ENCODE measurements around the gene ATP8A2. TPM values are rescaled to one million over a fixed set of nuclear protein-coding genes. Genes with fewer than 3 reads are reported as not detected.

Gene ATP8A2
- total and polyA plus RNA-seq, 10 of the 15 experiments (the other 5 are each of a cell fraction or from before 2014, with no cell fraction given) = 0.01 to 0.04 (median 0.04) TPM; not detected in 7

- ChIA-PET POLR2A (no interaction called here), CTCF (no interaction called here), RAD21 (ENCODE audit: unreplicated experiment) (no interaction called here), SMC1A (ENCODE audit: uncharacterized antibody, unreplicated experiment) (no interaction called here)
- Histone ChIP-seq H3K4me1 (ENCODE audit: control insufficient read depth, insufficient read depth, low read length) (no peaks in the 10 kb centered on the region), H3K27me3 (replicated peaks in 1 of 2; ENCODE audit: control insufficient read depth in 2 of 2, insufficient read depth in 2 of 2, low read length in 1 of 2) (no peaks in the 10 kb centered on the region), H3K9ac (ENCODE audit: control insufficient read depth, insufficient read depth, low read length) (no peak overlapping the region), H3K27ac (ENCODE audit: control insufficient read depth, insufficient read depth) (no peak overlapping the region), H3K36me3 (ENCODE audit: control insufficient read depth in 2 of 2, insufficient read depth in 2 of 2, low read length in 1 of 2) (no peaks in the 10 kb centered on the region), H4K20me1 (ENCODE audit: control insufficient read depth, insufficient read depth) (no peaks in the 10 kb centered on the region), H3K4me2 (ENCODE audit: control insufficient read depth, insufficient read depth) (no peak overlapping the region), H3K9me3 (replicated peaks; ENCODE audit: control insufficient read depth, insufficient read depth, low read length) (no peaks in the 10 kb centered on the region), H3K79me2 (ENCODE audit: control insufficient read depth, insufficient read depth, low read length) (no peaks in the 10 kb centered on the region), H2AFZ (ENCODE audit: control insufficient read depth, low read depth, low read length) (no peak overlapping the region), H3K4me3 (no peak overlapping the region)
- ATAC-seq (no peak), DNase-seq (ENCODE audit: low read depth, low spot score) (no peak), FAIRE-seq (no peak)
- intact Hi-C loops (cut with micrococcal nuclease; ENCODE audit: unreplicated experiment) = no loop called here
- no TSS peak for BruUV-seq (replicated peaks)
- TF ChIP-seq, protein P1, sequence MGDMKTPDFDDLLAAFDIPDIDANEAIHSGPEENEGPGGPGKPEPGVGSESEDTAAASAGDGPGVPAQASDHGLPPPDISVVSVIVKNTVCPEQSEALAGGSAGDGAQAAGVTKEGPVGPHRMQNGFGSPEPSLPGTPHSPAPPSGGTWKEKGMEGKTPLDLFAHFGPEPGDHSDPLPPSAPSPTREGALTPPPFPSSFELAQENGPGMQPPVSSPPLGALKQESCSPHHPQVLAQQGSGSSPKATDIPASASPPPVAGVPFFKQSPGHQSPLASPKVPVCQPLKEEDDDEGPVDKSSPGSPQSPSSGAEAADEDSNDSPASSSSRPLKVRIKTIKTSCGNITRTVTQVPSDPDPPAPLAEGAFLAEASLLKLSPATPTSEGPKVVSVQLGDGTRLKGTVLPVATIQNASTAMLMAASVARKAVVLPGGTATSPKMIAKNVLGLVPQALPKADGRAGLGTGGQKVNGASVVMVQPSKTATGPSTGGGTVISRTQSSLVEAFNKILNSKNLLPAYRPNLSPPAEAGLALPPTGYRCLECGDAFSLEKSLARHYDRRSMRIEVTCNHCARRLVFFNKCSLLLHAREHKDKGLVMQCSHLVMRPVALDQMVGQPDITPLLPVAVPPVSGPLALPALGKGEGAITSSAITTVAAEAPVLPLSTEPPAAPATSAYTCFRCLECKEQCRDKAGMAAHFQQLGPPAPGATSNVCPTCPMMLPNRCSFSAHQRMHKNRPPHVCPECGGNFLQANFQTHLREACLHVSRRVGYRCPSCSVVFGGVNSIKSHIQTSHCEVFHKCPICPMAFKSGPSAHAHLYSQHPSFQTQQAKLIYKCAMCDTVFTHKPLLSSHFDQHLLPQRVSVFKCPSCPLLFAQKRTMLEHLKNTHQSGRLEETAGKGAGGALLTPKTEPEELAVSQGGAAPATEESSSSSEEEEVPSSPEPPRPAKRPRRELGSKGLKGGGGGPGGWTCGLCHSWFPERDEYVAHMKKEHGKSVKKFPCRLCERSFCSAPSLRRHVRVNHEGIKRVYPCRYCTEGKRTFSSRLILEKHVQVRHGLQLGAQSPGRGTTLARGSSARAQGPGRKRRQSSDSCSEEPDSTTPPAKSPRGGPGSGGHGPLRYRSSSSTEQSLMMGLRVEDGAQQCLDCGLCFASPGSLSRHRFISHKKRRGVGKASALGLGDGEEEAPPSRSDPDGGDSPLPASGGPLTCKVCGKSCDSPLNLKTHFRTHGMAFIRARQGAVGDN (IDR thresholded peaks at IDR 0.05) = no peak
- TF ChIP-seq, protein P2, sequence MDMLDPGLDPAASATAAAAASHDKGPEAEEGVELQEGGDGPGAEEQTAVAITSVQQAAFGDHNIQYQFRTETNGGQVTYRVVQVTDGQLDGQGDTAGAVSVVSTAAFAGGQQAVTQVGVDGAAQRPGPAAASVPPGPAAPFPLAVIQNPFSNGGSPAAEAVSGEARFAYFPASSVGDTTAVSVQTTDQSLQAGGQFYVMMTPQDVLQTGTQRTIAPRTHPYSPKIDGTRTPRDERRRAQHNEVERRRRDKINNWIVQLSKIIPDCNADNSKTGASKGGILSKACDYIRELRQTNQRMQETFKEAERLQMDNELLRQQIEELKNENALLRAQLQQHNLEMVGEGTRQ (IDR thresholded peaks at IDR 0.05; ENCODE audit: borderline replicate concordance, low read depth, low read length) = no peak
- TF ChIP-seq ZZZ3 (IDR thresholded peaks at IDR 0.05; ENCODE audit: control insufficient read depth, insufficient read length, low read depth) = no peak
- 9% methylated on average over 3 of the region's 3 CpGs for WGBS (ENCODE audit: insufficient coverage, insufficient replicate concordance, low lambda C conversion rate, missing lambda C conversion rate)
- in situ Hi-C loops (cut with MboI) = no loop called here
These were observed 19.5 kb upstream of the ATP8A2 start for GRCh38 chr13:25352230-25352629.

Measured in GM12878 (cell line).